Liver (tissue), 9 donors: ENCODE data around the gene TMEM168. TPM values are rescaled to one million over a fixed set of nuclear protein-coding genes. Genes with fewer than 3 reads are reported as not detected.

Experiments
- DNase-seq: peaks from one replicate; pipeline ENCODE4 v3.0.0-alpha.2; 2017; ENCODE audit warnings: low spot score
- H3K27ac ChIP-seq, 2 donors: one replicate each; pipeline ENCODE4 v1.7.0; 2013; ENCODE audit warnings: inconsistent platforms in 2 of 2, low read length in 2 of 2, control low read depth in 1 of 2, low read depth in 1 of 2, mild to moderate bottlenecking in 1 of 2
- H3K27me3 ChIP-seq, 4 donors: one replicate each; pipeline versions ENCODE4 v1.6.1 to v1.7.0; 2013; ENCODE audit warnings: low read length in 3 of 4, inconsistent platforms in 1 of 4, mild to moderate bottlenecking in 1 of 4, moderate library complexity in 1 of 4; ENCODE audit not compliant: control insufficient read depth in 4 of 4, insufficient read depth in 4 of 4
- H3K36me3 ChIP-seq, 4 donors: one replicate each; pipeline versions ENCODE4 v1.6.1 to v1.7.0; 2013; ENCODE audit warnings: low read length in 3 of 4, mild to moderate bottlenecking in 3 of 4, low read depth in 1 of 4, moderate library complexity in 1 of 4; ENCODE audit not compliant: control insufficient read depth in 4 of 4, insufficient read depth in 3 of 4
- H3K4me1 ChIP-seq, 4 donors: one replicate each; pipeline versions ENCODE4 v1.6.1 to v1.7.0; 2013; ENCODE audit warnings: low read length in 3 of 4, mild to moderate bottlenecking in 3 of 4, moderate library complexity in 1 of 4; ENCODE audit not compliant: control insufficient read depth in 4 of 4, insufficient read depth in 4 of 4
- H3K4me3 ChIP-seq, 3 donors: one replicate each; pipeline versions ENCODE4 v1.6.1 to v1.7.0; 2013; ENCODE audit warnings: low read length in 3 of 3, control low read depth in 1 of 3, low read depth in 1 of 3, mild to moderate bottlenecking in 1 of 3
- H3K9ac ChIP-seq, 2 donors: one replicate each; pipeline ENCODE4 v1.7.0; 2013; ENCODE audit warnings: low read length in 2 of 2, mild to moderate bottlenecking in 2 of 2, moderate library complexity in 2 of 2, control low read depth in 1 of 2, low read depth in 1 of 2
- H3K9me3 ChIP-seq, 4 donors: one replicate each; pipeline versions ENCODE4 v1.6.1 to v1.7.0; 2013; ENCODE audit warnings: low read length in 3 of 4; ENCODE audit not compliant: control insufficient read depth in 4 of 4
- EGR1 ChIP-seq, 2 donors: IDR thresholded peaks; 2 replicates each; pipeline ENCODE4 v1.6.1; 2016 to 2018; ENCODE audit warnings: antibody characterized with exemption in 2 of 2, low read depth in 2 of 2
- FOXA1 ChIP-seq: IDR thresholded peaks from 2 replicates; pipeline ENCODE4 v1.6.1; 2016; ENCODE audit warnings: antibody characterized with exemption
- GABPA ChIP-seq, 2 donors: IDR thresholded peaks in 1 of 2; conservative IDR thresholded peaks in 1 of 2; 2 replicates each; pipeline ENCODE4 v1.6.1; 2016; ENCODE audit warnings: antibody characterized with exemption in 2 of 2, mild to moderate bottlenecking in 1 of 2, moderate library complexity in 1 of 2
- HNF4A ChIP-seq, 2 donors: conservative IDR thresholded peaks; 2 replicates each; pipeline ENCODE4 v1.6.1; 2016; ENCODE audit warnings: antibody characterized with exemption in 2 of 2, mild to moderate bottlenecking in 2 of 2
- JUND ChIP-seq, 2 donors: IDR thresholded peaks; 2 replicates each; pipeline ENCODE4 v1.6.1; 2016; ENCODE audit warnings: antibody characterized with exemption in 2 of 2
- MAX ChIP-seq: IDR thresholded peaks from 2 replicates; pipeline ENCODE4 v1.6.1; 2016; ENCODE audit warnings: antibody characterized with exemption
- NR2F2 ChIP-seq: IDR thresholded peaks from 2 replicates; pipeline ENCODE4 v1.6.1; 2016; ENCODE audit warnings: antibody characterized with exemption
- SP1 ChIP-seq: IDR thresholded peaks from 2 replicates; pipeline ENCODE4 v1.6.1; 2018; ENCODE audit warnings: antibody characterized with exemption, mild to moderate bottlenecking
- TAF1 ChIP-seq: conservative IDR thresholded peaks from 2 replicates; pipeline ENCODE4 v1.6.1; 2016; ENCODE audit warnings: antibody characterized with exemption, mild to moderate bottlenecking
- YY1 ChIP-seq: IDR thresholded peaks from 2 replicates; pipeline ENCODE4 v1.6.1; 2016; ENCODE audit warnings: antibody characterized with exemption, mild to moderate bottlenecking
- ZBTB33 ChIP-seq: IDR thresholded peaks from 2 replicates; pipeline ENCODE4 v1.6.1; 2016; ENCODE audit warnings: antibody characterized with exemption
- WGBS: extraction: QIAGEN DNeasy Blood & Tissue Kit; methylation state at CpG from one replicate; pipeline ENCODE4 v1.1.7; 2013; 5-methylcytosine and 5-hydroxymethylcytosine counted together
- polyA plus RNA-seq, 2 donors: library from polyadenylated mRNA; stranded (reverse) in 1 of 2; unstranded in 1 of 2; fragments of 200-250 nt in 1 of 2; fragments of >200 nt in 1 of 2; fragmentation: Nextera tagmentation in 1 of 2; extraction: Ambion mirVana in 1 of 2; gene quantifications; one replicate each; pipeline versions ENCODE4 v1.2.1 to v1.2.3, GENCODE V29; 2013 to 2015
- total RNA-seq, 2 donors: library from RNA; depleted of rRNA; stranded (reverse); fragments of >200 nt; gene quantifications; one replicate each; pipeline ENCODE4 v1.2.3, GENCODE V29; 2014
- TF ChIP-seq, protein P1 (sequence below): IDR thresholded peaks from 2 replicates; pipeline ENCODE4 v1.6.1; 2016; ENCODE audit warnings: antibody characterized with exemption, mild to moderate bottlenecking
- TF ChIP-seq, protein P2 (sequence below): IDR thresholded peaks from 2 replicates; pipeline ENCODE4 v1.6.1; 2016; ENCODE audit warnings: antibody characterized with exemption
- TF ChIP-seq, protein P3 (sequence below): fragments of 150-350 bp; IDR thresholded peaks from 2 replicates; pipeline ENCODE4 v1.5.1; 2017; ENCODE audit warnings: improper control_type of control experiment, low read depth, low read length; ENCODE audit not compliant: missing input control
- donor health status: healthy.
- donor health status: healthy.
- donor health status: healthy.
- donor health status: healthy.
- donor health status: healthy.

Gene TMEM168
- total and polyA plus RNA-seq, 4 donors: 4.6 to 16.8 (median 7.7) TPM

DNA sequence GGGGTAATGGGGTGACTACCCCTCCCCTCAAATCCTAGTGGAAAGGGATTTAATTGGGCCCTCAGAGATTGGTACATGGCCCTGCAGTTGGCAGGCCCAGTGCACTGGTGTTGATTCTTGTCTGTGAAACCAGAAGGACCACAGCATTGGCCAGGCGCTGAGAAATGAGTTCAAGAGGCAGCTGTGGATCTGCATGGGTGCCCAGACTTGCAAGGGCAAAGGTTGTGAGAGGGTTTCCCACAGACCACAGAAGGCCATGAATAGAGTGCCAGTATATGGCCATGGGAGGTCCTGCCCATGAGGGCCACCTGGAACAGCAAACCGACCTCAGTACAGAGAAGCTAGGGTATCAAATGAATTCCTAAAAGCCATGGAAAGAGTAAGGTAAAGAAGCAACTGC, 32.9 kb downstream of the TMEM168 start:
- TF ChIP-seq, protein P1, sequence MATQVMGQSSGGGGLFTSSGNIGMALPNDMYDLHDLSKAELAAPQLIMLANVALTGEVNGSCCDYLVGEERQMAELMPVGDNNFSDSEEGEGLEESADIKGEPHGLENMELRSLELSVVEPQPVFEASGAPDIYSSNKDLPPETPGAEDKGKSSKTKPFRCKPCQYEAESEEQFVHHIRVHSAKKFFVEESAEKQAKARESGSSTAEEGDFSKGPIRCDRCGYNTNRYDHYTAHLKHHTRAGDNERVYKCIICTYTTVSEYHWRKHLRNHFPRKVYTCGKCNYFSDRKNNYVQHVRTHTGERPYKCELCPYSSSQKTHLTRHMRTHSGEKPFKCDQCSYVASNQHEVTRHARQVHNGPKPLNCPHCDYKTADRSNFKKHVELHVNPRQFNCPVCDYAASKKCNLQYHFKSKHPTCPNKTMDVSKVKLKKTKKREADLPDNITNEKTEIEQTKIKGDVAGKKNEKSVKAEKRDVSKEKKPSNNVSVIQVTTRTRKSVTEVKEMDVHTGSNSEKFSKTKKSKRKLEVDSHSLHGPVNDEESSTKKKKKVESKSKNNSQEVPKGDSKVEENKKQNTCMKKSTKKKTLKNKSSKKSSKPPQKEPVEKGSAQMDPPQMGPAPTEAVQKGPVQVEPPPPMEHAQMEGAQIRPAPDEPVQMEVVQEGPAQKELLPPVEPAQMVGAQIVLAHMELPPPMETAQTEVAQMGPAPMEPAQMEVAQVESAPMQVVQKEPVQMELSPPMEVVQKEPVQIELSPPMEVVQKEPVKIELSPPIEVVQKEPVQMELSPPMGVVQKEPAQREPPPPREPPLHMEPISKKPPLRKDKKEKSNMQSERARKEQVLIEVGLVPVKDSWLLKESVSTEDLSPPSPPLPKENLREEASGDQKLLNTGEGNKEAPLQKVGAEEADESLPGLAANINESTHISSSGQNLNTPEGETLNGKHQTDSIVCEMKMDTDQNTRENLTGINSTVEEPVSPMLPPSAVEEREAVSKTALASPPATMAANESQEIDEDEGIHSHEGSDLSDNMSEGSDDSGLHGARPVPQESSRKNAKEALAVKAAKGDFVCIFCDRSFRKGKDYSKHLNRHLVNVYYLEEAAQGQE: no peak
- no peak for TF ChIP-seq ZBTB33
- no peak for TF ChIP-seq MAX
- TF ChIP-seq FOXA1: no peak
- no peak for TF ChIP-seq SP1
- TF ChIP-seq, protein P2, sequence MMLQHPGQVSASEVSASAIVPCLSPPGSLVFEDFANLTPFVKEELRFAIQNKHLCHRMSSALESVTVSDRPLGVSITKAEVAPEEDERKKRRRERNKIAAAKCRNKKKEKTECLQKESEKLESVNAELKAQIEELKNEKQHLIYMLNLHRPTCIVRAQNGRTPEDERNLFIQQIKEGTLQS: no peak
- TF ChIP-seq, protein P3, sequence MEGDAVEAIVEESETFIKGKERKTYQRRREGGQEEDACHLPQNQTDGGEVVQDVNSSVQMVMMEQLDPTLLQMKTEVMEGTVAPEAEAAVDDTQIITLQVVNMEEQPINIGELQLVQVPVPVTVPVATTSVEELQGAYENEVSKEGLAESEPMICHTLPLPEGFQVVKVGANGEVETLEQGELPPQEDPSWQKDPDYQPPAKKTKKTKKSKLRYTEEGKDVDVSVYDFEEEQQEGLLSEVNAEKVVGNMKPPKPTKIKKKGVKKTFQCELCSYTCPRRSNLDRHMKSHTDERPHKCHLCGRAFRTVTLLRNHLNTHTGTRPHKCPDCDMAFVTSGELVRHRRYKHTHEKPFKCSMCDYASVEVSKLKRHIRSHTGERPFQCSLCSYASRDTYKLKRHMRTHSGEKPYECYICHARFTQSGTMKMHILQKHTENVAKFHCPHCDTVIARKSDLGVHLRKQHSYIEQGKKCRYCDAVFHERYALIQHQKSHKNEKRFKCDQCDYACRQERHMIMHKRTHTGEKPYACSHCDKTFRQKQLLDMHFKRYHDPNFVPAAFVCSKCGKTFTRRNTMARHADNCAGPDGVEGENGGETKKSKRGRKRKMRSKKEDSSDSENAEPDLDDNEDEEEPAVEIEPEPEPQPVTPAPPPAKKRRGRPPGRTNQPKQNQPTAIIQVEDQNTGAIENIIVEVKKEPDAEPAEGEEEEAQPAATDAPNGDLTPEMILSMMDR: no peak
- TF ChIP-seq JUND (IDR thresholded peaks at IDR 0.05): no peak
- TF ChIP-seq TAF1: no peak
- no peak for TF ChIP-seq NR2F2
- TF ChIP-seq HNF4A (conservative IDR thresholded peaks at IDR 0.05): no peak
- TF ChIP-seq YY1: no peak
- TF ChIP-seq GABPA (IDR thresholded peaks at IDR 0.05 in 1 of 2, conservative IDR thresholded peaks at IDR 0.05 in 1 of 2): no peak
- no peak for TF ChIP-seq EGR1 (IDR thresholded peaks at IDR 0.05; ENCODE audit: low read depth in 2 of 2)
- Histone ChIP-seq H3K4me1 (no peaks in the 10 kb centered on the region), H3K36me3 (no peaks in the 10 kb centered on the region), H3K27ac (no peak overlapping the region), H3K27me3 (no peaks in the 10 kb centered on the region), H3K9me3 (no peaks in the 10 kb centered on the region), H3K9ac (no peak overlapping the region), H3K4me3 (no peak overlapping the region)
- WGBS: 75% methylated on average over 2 of the region's 2 CpGs
- DNase-seq: no peak

DNA sequence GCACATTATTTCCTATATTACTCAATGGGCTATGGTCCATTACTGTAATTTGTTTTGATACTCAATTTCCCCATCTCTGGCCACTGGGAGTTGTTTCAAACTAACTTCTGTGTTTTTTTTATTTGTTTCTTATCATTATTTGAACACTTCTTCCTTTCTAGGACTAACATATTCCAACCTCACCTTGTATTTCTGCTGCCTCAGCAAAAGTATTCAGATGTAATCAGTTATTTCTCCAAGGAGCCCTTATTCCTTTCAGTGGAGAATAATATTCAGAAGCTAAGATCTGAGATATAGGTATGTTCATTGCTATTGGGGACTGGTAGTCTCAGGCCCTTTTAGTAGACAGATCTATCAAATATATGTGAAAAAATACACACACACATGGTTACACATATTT, 36.9 kb downstream of the TMEM168 start:
- Histone ChIP-seq H3K27ac (no peak overlapping the region), H3K9ac (no peak overlapping the region), H3K4me1 (no peaks in the 10 kb centered on the region), H3K9me3 (no peaks in the 10 kb centered on the region), H3K27me3 (no peaks in the 10 kb centered on the region), H3K36me3 (no peaks in the 10 kb centered on the region), H3K4me3 (no peak overlapping the region)
- TF ChIP-seq HNF4A (conservative IDR thresholded peaks at IDR 0.05): no peak
- no peak for TF ChIP-seq ZBTB33
- TF ChIP-seq EGR1 (IDR thresholded peaks at IDR 0.05; ENCODE audit: low read depth in 2 of 2): no peak
- TF ChIP-seq, protein P2: no peak
- DNase-seq: no peak
